GM18868 (cell line): ENCODE measurements around the gene ENAM.
"Not testable (repeated sequence)": the region's sequence is repeated elsewhere in the genome, so short reads cannot be mapped to it uniquely, and the experiment has no call there.

Source experiments
- ATAC-seq: cut with Tn5 transposase; IDR thresholded peaks from one replicate; pipeline ENCODE4 v1.9.1; 2021; ENCODE audit warnings: mild to moderate bottlenecking, moderate library complexity; ENCODE audit not compliant: unreplicated experiment

ENAM gene

GRCh38 chr4:70627620-70628019, 924 bp upstream of the ENAM start:
- ATAC-seq: no peak

GRCh38 chr4:70629469-70630090, 1.0 kb downstream of the ENAM start:
- no peak for ATAC-seq

- ATAC-seq: no peak
These were observed 1.6 kb downstream of the ENAM start for GRCh38 chr4:70630162-70630561.

- ATAC-seq: no peak
These were observed 3.5 kb downstream of the ENAM start for GRCh38 chr4:70632028-70632427.

GRCh38 chr4:70634482-70634881, 5.9 kb downstream of the ENAM start:
- ATAC-seq: no peak

DNA sequence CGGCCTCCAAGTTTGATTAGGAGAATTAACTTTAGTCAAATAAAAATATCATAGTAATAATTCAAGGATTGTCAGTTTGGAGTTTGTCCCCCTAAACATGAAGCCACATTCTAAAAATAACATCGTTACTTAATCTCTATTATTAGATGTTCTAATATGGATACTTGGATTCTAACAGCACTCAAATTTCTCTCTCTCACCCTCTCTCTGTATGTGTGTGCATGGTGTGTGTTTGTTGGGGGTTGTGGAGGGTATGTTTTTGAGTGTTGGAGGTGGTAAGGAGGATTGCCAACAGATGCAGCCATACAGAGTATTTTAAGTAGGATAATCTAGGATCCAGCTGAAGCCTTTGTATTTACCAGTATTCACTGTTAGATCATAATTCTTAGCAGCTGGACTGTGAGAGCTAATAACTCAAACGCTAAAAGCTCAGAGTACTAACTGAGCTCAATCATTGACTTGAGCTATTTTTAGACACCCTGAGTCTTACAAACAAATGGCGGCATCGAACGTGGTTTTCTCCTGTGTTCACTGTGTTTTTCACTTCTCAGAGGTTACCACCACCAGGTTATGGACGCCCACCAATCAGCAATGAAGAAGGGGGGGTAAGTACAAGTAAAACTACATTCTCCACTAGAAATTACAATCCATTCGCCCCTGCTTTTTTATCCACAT, 8.8 kb downstream of the ENAM start:
- no peak for ATAC-seq

GRCh38 chr4:70640192-70640591, 11.6 kb downstream of the ENAM start:
- peak; percentile 68 for ATAC-seq

DNA sequence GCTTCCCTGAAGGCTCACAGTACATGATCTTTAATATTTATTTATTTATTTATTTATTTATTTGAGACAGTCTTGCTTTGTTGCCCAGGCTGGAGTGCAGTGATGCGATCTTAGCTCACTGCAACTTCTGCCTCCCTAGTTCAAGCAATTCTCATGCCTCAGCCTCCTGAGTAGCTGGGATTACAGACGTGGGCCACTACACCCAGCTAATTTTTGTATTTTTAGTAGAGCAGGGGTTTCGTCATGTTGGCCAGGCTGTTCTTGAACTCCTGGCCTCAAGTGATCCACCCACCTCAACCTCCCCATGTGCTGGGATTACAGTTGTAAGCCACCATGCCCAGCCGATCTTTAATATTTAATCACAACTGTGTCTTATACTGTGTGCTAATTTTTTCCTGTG, 22.2 kb downstream of the ENAM start:
- ATAC-seq: not testable (repeated sequence)

DNA sequence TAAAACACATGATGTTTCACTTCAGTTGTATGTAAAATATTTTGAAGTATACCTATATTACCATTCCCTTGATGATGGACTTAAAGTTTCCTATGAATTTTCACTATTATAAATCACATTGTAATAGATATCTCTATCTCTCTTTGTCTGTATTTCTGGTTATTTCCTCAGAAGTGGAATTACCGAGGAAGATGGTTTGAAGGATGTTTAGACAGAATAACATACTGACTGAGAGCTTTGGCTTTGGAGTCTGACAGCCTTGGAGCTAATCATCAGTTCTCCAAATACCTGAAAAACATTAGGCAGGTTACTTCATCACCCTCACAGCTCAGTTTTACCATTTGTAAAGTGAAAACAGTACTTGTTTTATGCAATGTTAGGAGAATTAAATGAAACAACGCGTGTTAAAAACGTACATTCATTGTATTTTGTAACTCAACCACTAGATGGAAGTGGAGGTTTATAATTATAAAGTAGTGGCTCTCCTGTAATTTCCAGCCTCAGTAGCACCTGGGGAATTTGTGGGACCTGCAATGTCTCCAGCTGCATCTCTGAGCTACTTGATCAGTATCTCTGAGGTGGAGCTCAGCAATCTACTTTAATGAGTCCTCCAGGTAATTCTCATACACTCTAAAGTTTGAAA, 23.4 kb downstream of the ENAM start:
- ATAC-seq: peak; percentile 74

GRCh38 chr4:70654605-70655011, 26.1 kb downstream of the ENAM start:
- no peak for ATAC-seq

GRCh38 chr4:70657326-70657725, 28.8 kb downstream of the ENAM start:
- ATAC-seq: no peak

DNA sequence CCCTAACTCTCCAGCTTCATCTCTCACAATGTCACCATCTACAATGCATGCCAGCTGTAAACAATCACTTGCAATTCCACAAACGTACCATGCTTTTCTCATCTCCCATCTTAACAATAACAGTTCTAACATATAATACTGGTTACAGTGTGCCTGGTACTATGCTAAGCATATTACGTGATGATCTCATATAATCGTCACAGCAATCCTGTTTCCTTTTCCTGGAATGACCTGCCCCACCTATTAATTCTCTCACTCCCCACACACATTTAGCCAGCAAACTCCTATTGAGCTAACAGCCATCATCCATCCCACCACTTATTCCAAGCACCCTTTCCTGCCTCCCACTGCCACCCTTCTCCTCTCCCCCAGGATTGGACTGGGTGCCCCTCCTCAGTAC, 29.9 kb downstream of the ENAM start:
- ATAC-seq: no peak

GRCh38 chr4:70660106-70660505, 31.6 kb downstream of the ENAM start:
- no peak for ATAC-seq

GRCh38 chr4:70661309-70661922, 32.9 kb downstream of the ENAM start:
- peak; percentile 92 for ATAC-seq

DNA sequence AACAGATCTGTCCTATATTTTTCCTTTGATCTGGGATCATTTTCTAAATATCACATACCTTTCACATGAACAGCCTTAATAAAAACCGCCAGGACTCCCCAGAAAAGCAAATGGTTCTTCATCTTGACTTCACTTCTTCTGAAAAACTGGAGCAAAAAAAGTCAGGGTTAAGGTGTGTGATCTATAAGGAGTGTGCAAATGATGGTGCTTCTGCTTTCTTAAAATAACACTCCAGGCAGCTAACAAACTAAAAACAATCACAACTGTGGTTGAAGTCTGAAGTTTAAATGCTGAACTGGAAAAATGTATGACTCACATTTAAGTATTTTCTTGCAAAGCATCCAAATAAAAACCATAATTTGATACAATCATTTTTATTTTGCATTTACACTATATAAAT, 37.8 kb downstream of the ENAM start, which contains the start of gene JCHAIN:
TSS of gene JCHAIN (minus strand) at position 140 of the 400 bp plus-strand sequence. CDS start at position 122, 18 bp downstream.
- peak; percentile 71 for ATAC-seq

GRCh38 chr4:70667740-70668535, 39.4 kb downstream of the ENAM start:
- no peak for ATAC-seq

DNA sequence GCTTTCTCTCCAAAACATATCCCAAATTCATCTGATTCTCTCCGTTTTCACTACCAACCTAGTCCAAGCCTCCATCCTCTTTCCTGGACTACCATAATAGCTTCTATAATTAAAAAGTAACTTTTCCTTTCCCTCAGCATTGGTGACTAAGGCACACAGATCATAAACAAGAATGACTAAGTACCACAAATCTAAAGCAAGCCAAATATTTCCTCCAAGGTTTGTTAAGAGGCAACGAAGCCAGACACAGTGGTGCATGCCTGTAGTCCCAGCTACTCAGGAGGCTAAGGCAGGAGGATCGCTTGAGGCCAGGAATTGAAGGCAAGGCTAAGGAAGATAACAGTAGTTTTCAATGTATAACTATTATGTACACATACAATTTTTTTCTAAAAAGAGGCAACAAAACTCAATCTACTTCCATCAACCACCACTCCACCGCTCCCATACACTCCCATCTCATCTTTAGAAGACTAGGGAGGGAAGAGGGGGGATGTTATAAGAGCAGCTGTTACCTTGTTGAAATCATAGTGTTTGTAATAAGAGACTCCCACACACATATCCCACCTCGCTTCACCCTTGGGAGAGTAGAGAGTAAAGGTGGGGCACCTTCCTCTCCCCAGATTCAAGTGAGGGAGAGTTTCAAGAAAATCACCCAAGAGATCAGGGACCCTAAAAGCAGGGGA, 41.9 kb downstream of the ENAM start:
- ATAC-seq: no peak

GRCh38 chr4:70671091-70671490, 42.5 kb downstream of the ENAM start:
- ATAC-seq: no peak

DNA sequence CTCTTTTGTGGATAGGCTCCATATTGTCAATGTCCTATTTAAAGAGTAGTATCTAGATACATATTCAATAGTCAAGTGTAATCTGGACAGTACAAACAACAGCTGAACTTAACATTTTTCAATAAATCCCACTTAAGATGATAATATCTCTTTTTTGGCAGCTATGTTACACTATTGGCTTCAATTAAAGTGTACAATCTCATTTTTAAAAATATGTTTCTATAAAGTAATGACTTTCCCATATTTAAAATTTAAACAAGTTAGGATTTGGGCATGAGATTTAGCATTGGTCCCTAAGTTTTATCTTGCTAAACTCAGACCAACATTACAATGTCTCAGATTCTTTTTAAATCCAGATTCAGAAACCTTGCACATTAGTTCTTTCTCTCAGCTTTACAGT, 45.6 kb downstream of the ENAM start:
- ATAC-seq: no peak

- no peak for ATAC-seq
These were observed 46.2 kb downstream of the ENAM start for GRCh38 chr4:70674731-70675130.
